GM11168 (cell line): ENCODE results near the gene TRIM44.

Experiments used
- in situ Hi-C: fragments of 300-500 bp; cut with MboI; formaldehyde crosslinking; loops from one replicate; pipeline ENCODE4 v1.12.0; 2022; ENCODE audit warnings: low sequenced_read_pairs; ENCODE audit not compliant: unreplicated experiment

Gene TRIM44

DNA sequence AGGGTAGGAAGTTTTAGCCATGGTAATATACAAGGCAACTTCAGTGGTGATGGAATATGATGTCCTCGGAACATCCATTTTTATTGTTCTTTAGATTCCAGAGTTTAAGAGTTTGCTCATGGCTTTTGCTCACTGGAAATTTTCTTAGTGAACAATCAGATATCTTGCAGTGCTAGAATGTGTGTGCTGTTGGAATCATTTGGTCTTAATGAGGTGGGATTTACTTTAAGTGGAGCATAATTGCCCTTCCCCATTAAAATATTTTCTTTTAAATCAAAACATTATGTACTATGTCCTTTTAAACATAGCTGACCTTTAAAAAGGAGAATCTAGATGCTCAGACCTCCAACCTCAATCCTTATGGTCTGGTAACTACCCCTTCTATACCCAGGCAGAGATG is 204.0 kb downstream of the TRIM44 start:
- in situ Hi-C loops = no loop called here
